Measurements from ENCODE around the gene ZBTB39.

Gene ZBTB39

GRCh38 chr12:56954057-56954957 is 52.0 kb downstream of the ZBTB39 start:
- Histone ChIP-seq H2BK12ac (ENCODE audit: low read length) (no peak overlapping the region), H3K4ac (ENCODE audit: low read depth, low read length) (no peak overlapping the region), H3K4me2 (ENCODE audit: low read length) (no peak overlapping the region), H3K23ac (ENCODE audit: low read length) (no peak overlapping the region), H3K9ac (ENCODE audit: low read length) (no peak overlapping the region), H2AK5ac (ENCODE audit: low read length) (no peak overlapping the region), H2AFZ (ENCODE audit: insufficient read depth, low read length, poor library complexity) (no peak overlapping the region), H3K18ac (ENCODE audit: low read length) (no peak overlapping the region), H3K79me2 (ENCODE audit: control insufficient read depth, insufficient read depth, low read length, poor library complexity) (no peaks in the 10 kb centered on the region), H3K79me1 (ENCODE audit: low read length) (no peaks in the 10 kb centered on the region), H3K4me1 (ENCODE audit: control insufficient read depth in 1 of 2, insufficient read depth in 2 of 2, low read length in 2 of 2) (no peaks in the 10 kb centered on the region), H3K36me3 (ENCODE audit: control insufficient read depth in 1 of 2, insufficient read depth in 2 of 2, low read length in 2 of 2) (no peaks in the 10 kb centered on the region), H3K4me3 (ENCODE audit: low read depth, low read length) (no peak overlapping the region), H4K8ac (ENCODE audit: low read depth, low read length) (no peak overlapping the region), H4K12ac (ENCODE audit: low read depth, low read length) (no peak overlapping the region), H4K91ac (ENCODE audit: low read depth, low read length) (no peak overlapping the region), H3K27ac (ENCODE audit: low read depth, low read length) (no peak overlapping the region), H2BK120ac (ENCODE audit: insufficient read depth, low read length, poor library complexity) (no peak overlapping the region), H3K14ac (ENCODE audit: low read length) (no peak overlapping the region), H3K27me3 (ENCODE audit: insufficient read depth, low read length) (no peaks in the 10 kb centered on the region), H3K9me3 (ENCODE audit: insufficient read depth, low read depth, low read length) (peaks cover 19% of the 10 kb centered on the region), H2BK5ac (ENCODE audit: low read depth, low read length, poor library complexity) (no peak overlapping the region)
- no peak for DNase-seq
- no CpG with 5 or more reads among the region's 6 CpGs for WGBS (ENCODE audit: extremely low coverage, insufficient coverage, insufficient read length)

GRCh38 chr12:56953314-56953713 is 53.0 kb downstream of the ZBTB39 start:
- Histone ChIP-seq H4K91ac (ENCODE audit: low read depth, low read length) (no peak overlapping the region), H3K4me1 (ENCODE audit: control insufficient read depth in 1 of 2, insufficient read depth in 2 of 2, low read length in 2 of 2) (no peaks in the 10 kb centered on the region), H2AK5ac (ENCODE audit: low read length) (no peak overlapping the region), H3K9me3 (ENCODE audit: insufficient read depth, low read depth, low read length) (peaks cover 19% of the 10 kb centered on the region), H3K79me2 (ENCODE audit: control insufficient read depth, insufficient read depth, low read length, poor library complexity) (no peaks in the 10 kb centered on the region), H3K27me3 (ENCODE audit: insufficient read depth, low read length) (no peaks in the 10 kb centered on the region), H4K12ac (ENCODE audit: low read depth, low read length) (no peak overlapping the region), H2BK5ac (ENCODE audit: low read depth, low read length, poor library complexity) (no peak overlapping the region), H3K18ac (ENCODE audit: low read length) (no peak overlapping the region), H2BK120ac (ENCODE audit: insufficient read depth, low read length, poor library complexity) (no peak overlapping the region), H3K9ac (ENCODE audit: low read length) (no peak overlapping the region), H3K36me3 (ENCODE audit: control insufficient read depth in 1 of 2, insufficient read depth in 2 of 2, low read length in 2 of 2) (no peaks in the 10 kb centered on the region), H3K4ac (ENCODE audit: low read depth, low read length) (no peak overlapping the region), H3K79me1 (ENCODE audit: low read length) (no peaks in the 10 kb centered on the region), H2BK12ac (ENCODE audit: low read length) (no peak overlapping the region), H3K14ac (ENCODE audit: low read length) (no peak overlapping the region), H3K27ac (ENCODE audit: low read depth, low read length) (no peak overlapping the region), H4K8ac (ENCODE audit: low read depth, low read length) (no peak overlapping the region), H3K23ac (ENCODE audit: low read length) (no peak overlapping the region), H2AFZ (ENCODE audit: insufficient read depth, low read length, poor library complexity) (no peak overlapping the region), H3K4me2 (ENCODE audit: low read length) (no peak overlapping the region), H3K4me3 (ENCODE audit: low read depth, low read length) (no peak overlapping the region)
- no CpG with 5 or more reads among the region's 1 CpG for WGBS (ENCODE audit: extremely low coverage, insufficient coverage, insufficient read length)
- DNase-seq = no peak

DNA sequence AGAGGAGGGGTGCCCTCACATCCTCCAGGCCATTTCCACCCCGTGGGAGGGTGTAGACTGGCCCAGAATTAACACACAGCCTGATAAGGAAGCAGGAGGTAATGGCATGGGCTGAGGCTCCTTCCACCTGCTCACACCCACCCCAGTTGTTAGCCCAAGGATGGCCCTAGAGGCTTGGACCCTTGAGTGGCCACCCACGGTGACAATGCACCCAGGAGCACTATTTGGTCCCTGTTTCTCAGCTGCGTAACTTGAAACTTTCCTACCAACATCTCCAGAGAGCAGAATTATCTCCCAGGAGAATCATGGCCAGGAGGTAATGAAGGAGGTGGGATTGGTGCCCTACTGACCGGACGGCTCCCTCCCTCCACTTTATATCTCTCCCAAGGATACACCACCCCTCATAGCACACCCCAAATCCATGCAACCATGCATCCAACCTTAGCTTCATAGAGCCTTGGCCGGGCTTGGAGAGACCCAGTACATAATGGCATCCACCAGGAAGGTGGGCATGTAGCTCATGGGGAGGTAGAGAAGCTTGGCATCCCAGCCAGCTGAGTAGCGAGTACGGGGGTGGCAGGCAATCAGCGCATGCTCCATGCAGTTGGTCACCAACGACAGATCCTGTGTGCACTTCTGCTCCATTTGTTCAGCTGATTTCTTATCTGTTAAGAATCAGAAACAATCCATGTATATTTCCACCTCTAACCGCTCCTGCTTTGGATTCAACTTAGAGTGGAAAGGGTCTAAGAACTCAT is 54.6 kb downstream of the ZBTB39 start:
- no peak overlapping the region for H3K4me2 ChIP-seq (ENCODE audit: low read length)
- no peak overlapping the region for H2BK120ac ChIP-seq (ENCODE audit: insufficient read depth, low read length, poor library complexity)
- H3K79me1 ChIP-seq (ENCODE audit: low read length) = no peaks in the 10 kb centered on the region
- no peak overlapping the region for H3K14ac ChIP-seq (ENCODE audit: low read length)
- no peak overlapping the region for H2BK5ac ChIP-seq (ENCODE audit: low read depth, low read length, poor library complexity)
- H3K4me1 ChIP-seq (ENCODE audit: control insufficient read depth in 1 of 2, insufficient read depth in 2 of 2, low read length in 2 of 2) = no peaks in the 10 kb centered on the region
- H2AFZ ChIP-seq (ENCODE audit: insufficient read depth, low read length, poor library complexity) = no peak overlapping the region
- no peak overlapping the region for H4K8ac ChIP-seq (ENCODE audit: low read depth, low read length)
- H3K79me2 ChIP-seq (ENCODE audit: control insufficient read depth, insufficient read depth, low read length, poor library complexity) = no peaks in the 10 kb centered on the region
- no peak overlapping the region for H3K27ac ChIP-seq (ENCODE audit: low read depth, low read length)
- H3K23ac ChIP-seq (ENCODE audit: low read length) = no peak overlapping the region
- DNase-seq = no peak
- WGBS (ENCODE audit: extremely low coverage, insufficient coverage, insufficient read length) = no CpG with 5 or more reads among the region's 11 CpGs
- no peak overlapping the region for H3K4me3 ChIP-seq (ENCODE audit: low read depth, low read length)
- peaks cover 8% of the 10 kb centered on the region for H3K9me3 ChIP-seq (ENCODE audit: insufficient read depth, low read depth, low read length)
- no peaks in the 10 kb centered on the region for H3K27me3 ChIP-seq (ENCODE audit: insufficient read depth, low read length)
- no peak overlapping the region for H3K4ac ChIP-seq (ENCODE audit: low read depth, low read length)
- no peak overlapping the region for H3K18ac ChIP-seq (ENCODE audit: low read length)
- no peak overlapping the region for H4K91ac ChIP-seq (ENCODE audit: low read depth, low read length)
- H2BK12ac ChIP-seq (ENCODE audit: low read length) = no peak overlapping the region
- no peak overlapping the region for H4K12ac ChIP-seq (ENCODE audit: low read depth, low read length)
- no peak overlapping the region for H2AK5ac ChIP-seq (ENCODE audit: low read length)
- H3K36me3 ChIP-seq (ENCODE audit: control insufficient read depth in 1 of 2, insufficient read depth in 2 of 2, low read length in 2 of 2) = no peaks in the 10 kb centered on the region
- no peak overlapping the region for H3K9ac ChIP-seq (ENCODE audit: low read length)

- H3K4me3 ChIP-seq (ENCODE audit: low read depth, low read length) = no peak overlapping the region
- H3K4me1 ChIP-seq (ENCODE audit: control insufficient read depth in 1 of 2, insufficient read depth in 2 of 2, low read length in 2 of 2) = no peaks in the 10 kb centered on the region
- H4K91ac ChIP-seq (ENCODE audit: low read depth, low read length) = no peak overlapping the region
- H3K14ac ChIP-seq (ENCODE audit: low read length) = no peak overlapping the region
- no peak overlapping the region for H3K9ac ChIP-seq (ENCODE audit: low read length)
- H2BK5ac ChIP-seq (ENCODE audit: low read depth, low read length, poor library complexity) = no peak overlapping the region
- H3K36me3 ChIP-seq (ENCODE audit: control insufficient read depth in 1 of 2, insufficient read depth in 2 of 2, low read length in 2 of 2) = no peaks in the 10 kb centered on the region
- H2BK12ac ChIP-seq (ENCODE audit: low read length) = no peak overlapping the region
- no peak overlapping the region for H3K18ac ChIP-seq (ENCODE audit: low read length)
- H3K27ac ChIP-seq (ENCODE audit: low read depth, low read length) = no peak overlapping the region
- H3K4me2 ChIP-seq (ENCODE audit: low read length) = no peak overlapping the region
- no peak overlapping the region for H2AK5ac ChIP-seq (ENCODE audit: low read length)
- H3K27me3 ChIP-seq (ENCODE audit: insufficient read depth, low read length) = no peaks in the 10 kb centered on the region
- no peak overlapping the region for H4K12ac ChIP-seq (ENCODE audit: low read depth, low read length)
- no peak overlapping the region for H2AFZ ChIP-seq (ENCODE audit: insufficient read depth, low read length, poor library complexity)
- H3K79me1 ChIP-seq (ENCODE audit: low read length) = no peaks in the 10 kb centered on the region
- H3K9me3 ChIP-seq (ENCODE audit: insufficient read depth, low read depth, low read length) = peaks cover 3% of the 10 kb centered on the region
- no peak overlapping the region for H2BK120ac ChIP-seq (ENCODE audit: insufficient read depth, low read length, poor library complexity)
- no peak overlapping the region for H3K23ac ChIP-seq (ENCODE audit: low read length)
- H4K8ac ChIP-seq (ENCODE audit: low read depth, low read length) = no peak overlapping the region
- no CpG with 5 or more reads among the region's 2 CpGs for WGBS (ENCODE audit: extremely low coverage, insufficient coverage, insufficient read length)
- no peak for DNase-seq
- no peaks in the 10 kb centered on the region for H3K79me2 ChIP-seq (ENCODE audit: control insufficient read depth, insufficient read depth, low read length, poor library complexity)
- H3K4ac ChIP-seq (ENCODE audit: low read depth, low read length) = no peak overlapping the region
These were observed 57.5 kb downstream of the ZBTB39 start for GRCh38 chr12:56948881-56949280.
